ENCODE measurements around the gene PCDH1.

DNA sequence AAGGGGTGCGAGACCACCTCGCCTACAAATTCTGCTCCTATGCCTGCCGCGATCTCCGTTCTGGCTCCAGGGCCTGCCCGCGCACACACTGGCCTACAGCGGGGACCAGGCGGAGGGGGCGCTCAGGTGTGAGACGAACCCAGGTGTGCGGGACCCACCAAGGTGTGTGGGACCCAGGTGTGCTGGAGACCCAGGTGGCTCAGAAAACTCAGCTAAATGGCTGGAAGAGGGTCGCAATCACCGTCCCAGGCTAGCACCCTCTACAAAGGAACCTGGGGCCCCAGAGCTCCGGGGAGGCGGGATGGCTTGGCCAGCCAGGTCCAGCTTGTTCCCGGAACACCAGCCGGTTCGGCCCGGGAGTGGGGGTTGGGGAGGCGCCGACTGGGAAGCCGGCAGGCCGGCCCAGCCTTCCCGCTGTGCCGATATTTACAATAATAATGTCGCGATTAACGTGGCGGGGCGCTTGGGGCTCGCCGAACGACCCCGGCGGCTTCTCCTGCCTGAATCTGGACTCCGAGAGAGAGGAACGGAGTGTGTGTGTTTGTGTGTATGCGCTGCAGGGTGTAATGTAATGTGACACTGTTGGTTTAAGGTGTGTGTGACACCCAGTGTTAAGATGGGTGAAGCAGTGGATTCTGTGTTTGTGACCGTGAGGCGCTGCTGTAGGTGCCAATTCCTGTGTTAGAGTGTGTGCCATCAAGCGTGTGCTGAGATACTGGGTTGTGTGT, 1.4 kb downstream of the PCDH1 start:
- TF ChIP-seq POLR2AphosphoS5 (IDR thresholded peaks at IDR 0.05; ENCODE audit: low read depth, low read length) (no peak), TAF1 (IDR thresholded peaks at IDR 0.05; ENCODE audit: borderline replicate concordance, insufficient read depth, low read length) (no peak)
